ENCODE data around the gene ZNF784. TPM values are rescaled to one million over a fixed set of nuclear protein-coding genes. Genes with fewer than 3 reads are reported as not detected.

The ZNF784 gene
- total and polyA plus RNA-seq, 10 of the 15 experiments (the other 5 are each of a cell fraction or from before 2014, with no cell fraction given): 0.10 to 5.2 (median 1.8) TPM

DNA sequence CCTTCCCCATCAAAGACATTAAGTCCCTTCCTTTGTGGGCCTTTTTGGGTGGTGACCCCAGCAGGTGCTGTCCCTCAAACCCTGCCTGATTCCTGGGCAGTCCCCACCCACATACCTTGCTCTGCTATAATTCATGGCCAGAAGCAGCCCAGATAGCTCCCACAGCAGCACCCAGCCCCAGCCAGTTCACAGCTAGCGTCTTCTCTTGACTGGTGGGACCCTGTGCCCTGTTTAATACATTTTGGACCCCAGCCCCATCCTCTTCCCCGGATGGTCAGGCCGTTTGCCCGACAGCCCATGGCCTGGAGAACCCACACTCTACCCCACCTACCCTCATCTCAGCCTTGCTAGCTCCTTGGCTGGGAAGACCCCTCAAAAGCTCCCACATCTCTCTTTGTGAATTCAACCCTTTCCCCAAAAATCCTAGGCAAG, 25.8 kb upstream of the ZNF784 start:
- ChIA-PET CTCF (interaction anchor here (0.6 to 4.8 kb wide), 4 partner anchors 12 to 134 kb away, joined by 3 to 28 read pairs (median 6); no protein-coding TSS in a partner anchor), POLR2A (interaction anchor here (0.6 to 1.3 kb wide), 4 partner anchors 8 to 50 kb away, joined by 3 to 6 read pairs (median 4); partner anchors contain the start of genes ZNF524 and ZNF784), SMC1A (ENCODE audit: uncharacterized antibody, unreplicated experiment) (no interaction called here), RAD21 (ENCODE audit: unreplicated experiment) (interaction anchor here (1.0 to 4.4 kb wide), 2 partner anchors 12 to 17 kb away, joined by 3 to 36 read pairs; no protein-coding TSS in a partner anchor)
- Histone ChIP-seq H2AFZ (ENCODE audit: control insufficient read depth, low read depth, low read length) (no peak overlapping the region), H4K20me1 (ENCODE audit: control insufficient read depth, insufficient read depth) (no peaks in the 10 kb centered on the region), H3K4me1 (ENCODE audit: control insufficient read depth, insufficient read depth, low read length) (peaks cover 17% of the 10 kb centered on the region), H3K9ac (ENCODE audit: control insufficient read depth, insufficient read depth, low read length) (peak overlapping the region; percentile 22; the same call in 1 of the 2 replicates), H3K27ac (ENCODE audit: control insufficient read depth, insufficient read depth) (peak overlapping the region; percentile 46; the same call in 1 of the 2 replicates), H3K27me3 (replicated peaks in 1 of 2; ENCODE audit: control insufficient read depth in 2 of 2, insufficient read depth in 2 of 2, low read length in 1 of 2) (no peaks in the 10 kb centered on the region), H3K79me2 (ENCODE audit: control insufficient read depth, insufficient read depth, low read length) (peaks cover 34% of the 10 kb centered on the region), H3K4me3 (no peak overlapping the region; the same call in 1 of the 2 replicates), H3K36me3 (ENCODE audit: control insufficient read depth in 2 of 2, insufficient read depth in 2 of 2, low read length in 1 of 2) (peaks cover 1 to 2% of the 10 kb centered on the region in 2 experiments; a peak in 2 of 4 replicates), H3K9me3 (replicated peaks; ENCODE audit: control insufficient read depth, insufficient read depth, low read length) (no peaks in the 10 kb centered on the region), H3K4me2 (ENCODE audit: control insufficient read depth, insufficient read depth) (peak overlapping the region; percentile 95; the same call in 1 of the 2 replicates)
- FAIRE-seq (no peak), ATAC-seq (no peak), DNase-seq (ENCODE audit: low read depth, low spot score) (no peak)
- WGBS (ENCODE audit: insufficient coverage, insufficient replicate concordance, low lambda C conversion rate, missing lambda C conversion rate): 83% methylated on average over 4 of the region's 4 CpGs
- no peak for TF ChIP-seq PAX5 (IDR thresholded peaks at IDR 0.05; ENCODE audit: borderline replicate concordance, low read depth, low read length)
- TF ChIP-seq RUNX3 (IDR thresholded peaks at IDR 0.05; ENCODE audit: low read length): peak; percentile 15; the same call in 1 of the 2 replicates
- no peak for TF ChIP-seq FOS (IDR thresholded peaks at IDR 0.05; ENCODE audit: borderline replicate concordance, extremely low read depth, insufficient read length)
- no peak for TF ChIP-seq SREBF1 (IDR thresholded peaks at IDR 0.05; ENCODE audit: low read length)
- TF ChIP-seq, protein P1, sequence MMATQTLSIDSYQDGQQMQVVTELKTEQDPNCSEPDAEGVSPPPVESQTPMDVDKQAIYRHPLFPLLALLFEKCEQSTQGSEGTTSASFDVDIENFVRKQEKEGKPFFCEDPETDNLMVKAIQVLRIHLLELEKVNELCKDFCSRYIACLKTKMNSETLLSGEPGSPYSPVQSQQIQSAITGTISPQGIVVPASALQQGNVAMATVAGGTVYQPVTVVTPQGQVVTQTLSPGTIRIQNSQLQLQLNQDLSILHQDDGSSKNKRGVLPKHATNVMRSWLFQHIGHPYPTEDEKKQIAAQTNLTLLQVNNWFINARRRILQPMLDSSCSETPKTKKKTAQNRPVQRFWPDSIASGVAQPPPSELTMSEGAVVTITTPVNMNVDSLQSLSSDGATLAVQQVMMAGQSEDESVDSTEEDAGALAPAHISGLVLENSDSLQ (IDR thresholded peaks at IDR 0.05): peak; percentile 37; the same call in 1 of the 2 replicates
- peak; percentile 25 for TF ChIP-seq RELA (IDR thresholded peaks at IDR 0.05; ENCODE audit: borderline replicate concordance, partially characterized antibody)
- peak; percentile 47; the same call in 1 of the 2 replicates for TF ChIP-seq POLR2A (IDR thresholded peaks at IDR 0.05; ENCODE audit: low read depth, low read length)
- TF ChIP-seq PBX3 (IDR thresholded peaks at IDR 0.05; ENCODE audit: insufficient replicate concordance, low read depth, low read length): peak; percentile 6
- TF ChIP-seq EED (IDR thresholded peaks at IDR 0.05; ENCODE audit: low read depth): peak; percentile 14; the same call in 1 of the 2 replicates
- no peak for TF ChIP-seq NR2C2 (IDR thresholded peaks at IDR 0.05; ENCODE audit: borderline replicate concordance, control insufficient read depth, insufficient read length, low read depth)
- no TSS peak for BruUV-seq (replicated peaks)
- intact Hi-C loops (cut with micrococcal nuclease; ENCODE audit: unreplicated experiment): no loop called here
- in situ Hi-C loops (cut with MboI): loop anchor here (5.0 to 25.0 kb wide), 3 partner anchors 662 to 1513 kb away; partner anchors contain the start of genes CNOT3, LENG9 and ZSCAN5A
